ENCODE results near the gene SLC22A31. TPM values are rescaled to one million over a fixed set of nuclear protein-coding genes. Genes with fewer than 3 reads are reported as not detected.
"Not testable (repeated sequence)": the region's sequence is repeated elsewhere in the genome, so short reads cannot be mapped to it uniquely, and the experiment has no call there.

Gene SLC22A31
- polyA plus RNA-seq, 1 donor from 2014 or later = not detected

GRCh38 chr16:89172171-89172527, 28.2 kb downstream of the SLC22A31 start:
- Mint-ChIP-seq H3K9me3 (no peaks in the 10 kb centered on the region), H3K4me1 (peaks cover 0 to 8% (median 5%) of the 10 kb centered on the region in 3 donors), H3K27me3 (peaks cover 3% of the 10 kb centered on the region), H3K36me3 (no peaks in the 10 kb centered on the region), H3K4me3 (no peak overlapping the region), H3K27ac (no peak overlapping the region)

- no peaks in the 10 kb centered on the region for H3K9me3 Mint-ChIP-seq
- H3K36me3 Mint-ChIP-seq = no peaks in the 10 kb centered on the region
- H3K27me3 Mint-ChIP-seq = peaks cover 3% of the 10 kb centered on the region
- peak within 1 kb of the TSS in 3 of 4 donors; percentile 38 to 85 (median 78) for H3K4me3 Mint-ChIP-seq
- H3K27ac Mint-ChIP-seq = peak within 1 kb of the TSS in 1 of 3 donors; percentile 5
- peaks cover 0 to 8% (median 5%) of the 10 kb centered on the region in 3 donors for H3K4me1 Mint-ChIP-seq
Observed at GRCh38 chr16:89171216-89172170, 28.8 kb downstream of the SLC22A31 start, which contains the start of gene CDH15. TSS of gene CDH15 (plus strand) at chr16:89171748. CDS start at chr16:89171832, 84 bp downstream.

- H3K27me3 Mint-ChIP-seq = peaks cover 3% of the 10 kb centered on the region
- peak overlapping the region in 1 of 3 donors; percentile 9 for H3K27ac Mint-ChIP-seq
- H3K36me3 Mint-ChIP-seq = no peaks in the 10 kb centered on the region
Observed at GRCh38 chr16:89170346-89171215, 29.8 kb downstream of the SLC22A31 start.

GRCh38 chr16:89169778-89170177, 30.6 kb downstream of the SLC22A31 start:
- Mint-ChIP-seq H3K27me3 (peaks cover 3% of the 10 kb centered on the region), H3K4me1 (peaks cover 0 to 10% (median 5%) of the 10 kb centered on the region in 3 donors), H3K27ac (peak overlapping the region in 2 of 3 donors; percentile 9 to 54), H3K9me3 (no peaks in the 10 kb centered on the region), H3K36me3 (no peaks in the 10 kb centered on the region), H3K4me3 (no peak overlapping the region)

More at GRCh38 chr16:89170346-89171215, 29.8 kb downstream of the SLC22A31 start:
- Mint-ChIP-seq H3K4me1 (peaks cover 0 to 9% (median 5%) of the 10 kb centered on the region in 3 donors), H3K9me3 (no peaks in the 10 kb centered on the region), H3K4me3 (peak overlapping the region in 3 of 4 donors; percentile 38 to 85 (median 74))

GRCh38 chr16:89168381-89169189, 31.8 kb downstream of the SLC22A31 start:
- Mint-ChIP-seq H3K9me3 (no peaks in the 10 kb centered on the region), H3K36me3 (no peaks in the 10 kb centered on the region), H3K4me3 (no peak overlapping the region), H3K27me3 (peaks cover 7% of the 10 kb centered on the region), H3K4me1 (peaks cover 9 to 16% (median 14%) of the 10 kb centered on the region in 3 donors), H3K27ac (peak overlapping the region in 2 of 3 donors; percentile 54 to 78)

GRCh38 chr16:89167425-89167941, 32.9 kb downstream of the SLC22A31 start:
- no peaks in the 10 kb centered on the region for H3K9me3 Mint-ChIP-seq
- H3K4me1 Mint-ChIP-seq = peaks cover 9 to 17% (median 14%) of the 10 kb centered on the region in 3 donors
- no peak overlapping the region for H3K27ac Mint-ChIP-seq
- H3K36me3 Mint-ChIP-seq = no peaks in the 10 kb centered on the region
- peak overlapping the region in 3 of 4 donors; percentile 23 to 52 (median 41) for H3K4me3 Mint-ChIP-seq
- peaks cover 7% of the 10 kb centered on the region for H3K27me3 Mint-ChIP-seq

- Mint-ChIP-seq H3K27me3 (peaks cover 9% of the 10 kb centered on the region), H3K4me1 (peaks cover 9 to 21% (median 18%) of the 10 kb centered on the region in 3 donors), H3K27ac (no peak overlapping the region), H3K4me3 (peak overlapping the region in 2 of 4 donors; percentile 23 to 52), H3K36me3 (no peaks in the 10 kb centered on the region), H3K9me3 (no peaks in the 10 kb centered on the region)
Observed at GRCh38 chr16:89166696-89167424, 33.5 kb downstream of the SLC22A31 start.

- Mint-ChIP-seq H3K4me1 (peaks cover 9 to 20% (median 17%) of the 10 kb centered on the region in 3 donors), H3K4me3 (peak overlapping the region in 1 of 4 donors; percentile 33)
- H3K27me3 Mint-ChIP-seq, H3K36me3 Mint-ChIP-seq, H3K9me3 Mint-ChIP-seq, H3K27ac Mint-ChIP-seq: not testable (repeated sequence)
Observed at GRCh38 chr16:89165681-89165979, 34.7 kb downstream of the SLC22A31 start.

- H3K9me3 Mint-ChIP-seq = no peaks in the 10 kb centered on the region
- H3K36me3 Mint-ChIP-seq = no peaks in the 10 kb centered on the region
- peaks cover 9 to 18% (median 15%) of the 10 kb centered on the region in 3 donors for H3K4me1 Mint-ChIP-seq
Observed at GRCh38 chr16:89164847-89165680, 35.3 kb downstream of the SLC22A31 start.

GRCh38 chr16:89164436-89164835, 35.9 kb downstream of the SLC22A31 start:
- H3K36me3 Mint-ChIP-seq = no peaks in the 10 kb centered on the region
- no peaks in the 10 kb centered on the region for H3K9me3 Mint-ChIP-seq
- peaks cover 9 to 19% (median 15%) of the 10 kb centered on the region in 3 donors for H3K4me1 Mint-ChIP-seq
- H3K27me3 Mint-ChIP-seq = peaks cover 8% of the 10 kb centered on the region
- H3K27ac Mint-ChIP-seq = peak overlapping the region in 1 of 3 donors; percentile 68
- H3K4me3 Mint-ChIP-seq = peak overlapping the region in 1 of 4 donors; percentile 70

More at GRCh38 chr16:89164847-89165680, 35.3 kb downstream of the SLC22A31 start:
- H3K4me3 Mint-ChIP-seq = no peak overlapping the region
- peaks cover 8% of the 10 kb centered on the region for H3K27me3 Mint-ChIP-seq
- no peak overlapping the region for H3K27ac Mint-ChIP-seq

- H3K4me3 Mint-ChIP-seq = no peak overlapping the region
- no peaks in the 10 kb centered on the region for H3K36me3 Mint-ChIP-seq
- H3K27ac Mint-ChIP-seq = no peak overlapping the region
- peaks cover 9 to 20% (median 15%) of the 10 kb centered on the region in 3 donors for H3K4me1 Mint-ChIP-seq
- peaks cover 8% of the 10 kb centered on the region for H3K27me3 Mint-ChIP-seq
- H3K9me3 Mint-ChIP-seq = no peaks in the 10 kb centered on the region
Observed at GRCh38 chr16:89163297-89163696, 37.0 kb downstream of the SLC22A31 start.

GRCh38 chr16:89161763-89162713, 38.3 kb downstream of the SLC22A31 start:
- no peaks in the 10 kb centered on the region for H3K36me3 Mint-ChIP-seq
- H3K4me1 Mint-ChIP-seq = peaks cover 9 to 21% (median 15%) of the 10 kb centered on the region in 3 donors
- H3K9me3 Mint-ChIP-seq = no peaks in the 10 kb centered on the region
- H3K27ac Mint-ChIP-seq = no peak overlapping the region
- H3K4me3 Mint-ChIP-seq = peak overlapping the region in 1 of 4 donors; percentile 34
- H3K27me3 Mint-ChIP-seq = peaks cover 8% of the 10 kb centered on the region

Data from IgD-negative memory B cell (primary cell).